Glomerular visceral epithelial cell (primary cell): Measurements from ENCODE around the gene RNF13.
A peak's percentile ranks its signal among the peaks of the same experiment; 100 is the strongest.

ENCODE experiments used
- DNase-seq: peaks from one replicate; pipeline ENCODE4 v3.0.0-alpha.2; 2016; ENCODE audit errors: extremely low spot score

The RNF13 gene

DNA sequence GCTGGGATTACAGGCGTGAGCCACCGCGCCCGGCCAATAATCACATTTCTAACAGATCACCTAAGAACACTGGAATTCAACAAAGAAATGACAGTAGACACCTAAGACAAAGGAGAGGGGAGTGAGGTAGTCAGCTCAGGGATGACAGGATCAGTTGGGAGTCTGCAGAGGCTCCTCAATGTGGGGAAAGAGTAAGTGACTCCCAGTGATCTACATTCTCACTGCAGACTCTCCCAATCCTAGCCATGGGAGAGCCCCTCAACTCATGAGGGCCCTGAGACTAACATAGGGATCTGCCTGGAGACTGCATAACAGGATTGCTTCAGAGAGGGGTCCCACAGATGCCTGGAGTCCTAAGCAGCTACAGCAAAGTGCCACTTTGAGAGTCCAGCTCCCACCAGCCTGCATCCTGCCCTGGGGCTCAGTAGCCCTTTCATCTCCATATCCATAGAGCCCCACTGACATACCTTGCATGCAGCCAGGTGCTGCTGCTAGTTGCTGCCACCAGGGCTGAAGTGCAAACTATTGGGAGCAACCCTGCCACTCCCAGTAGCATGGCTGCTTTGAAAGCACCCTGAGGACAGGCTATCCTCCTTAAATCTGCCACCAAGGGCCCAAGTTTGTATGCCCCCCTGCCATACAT is 179.5 kb downstream of the RNF13 start:
- DNase-seq = no peak

DNA sequence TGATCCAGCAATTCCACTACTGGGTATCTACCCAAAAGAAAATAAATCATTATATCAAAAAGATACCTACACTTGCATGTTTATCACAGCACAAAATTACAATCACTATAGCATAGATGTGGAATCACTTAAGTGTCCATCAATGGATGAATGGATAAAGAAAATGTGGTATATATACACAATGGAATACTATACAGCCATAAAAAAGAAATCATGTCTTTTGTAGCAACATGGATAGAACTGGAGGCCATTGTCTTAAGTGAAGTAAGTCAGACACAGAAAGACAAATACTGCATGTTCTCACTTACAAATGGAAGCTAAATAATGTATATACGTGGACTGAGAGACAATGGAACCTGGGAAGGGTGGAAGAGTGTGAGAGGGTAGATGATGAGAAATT is 185.9 kb downstream of the RNF13 start:
- DNase-seq = no peak

GRCh38 chr3:149999421-149999820 is 186.4 kb downstream of the RNF13 start:
- DNase-seq = no peak

DNA sequence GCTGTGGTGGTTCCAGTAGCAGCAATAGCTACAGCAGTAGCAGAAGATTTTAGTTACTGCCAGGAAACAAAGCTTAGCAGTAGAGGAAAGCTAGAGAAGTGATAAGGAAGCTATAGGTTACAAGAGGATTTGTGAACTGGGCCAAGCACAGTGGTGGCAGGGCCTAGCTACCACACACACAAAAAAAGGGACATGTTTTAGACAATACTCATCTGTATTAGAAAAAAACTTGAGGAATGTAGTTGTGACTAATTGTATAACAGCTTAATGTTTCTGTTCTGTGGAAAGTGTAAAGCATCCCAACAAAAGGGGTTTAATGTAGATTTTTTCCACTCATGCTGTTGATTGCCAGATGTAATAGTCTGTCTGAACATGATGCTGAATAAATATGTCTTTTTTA is 187.6 kb downstream of the RNF13 start:
- DNase-seq = no peak

- peak; percentile 11 for DNase-seq
These were observed 192.5 kb downstream of the RNF13 start for GRCh38 chr3:150005243-150006112.

GRCh38 chr3:150006794-150007193 is 193.8 kb downstream of the RNF13 start:
- DNase-seq = no peak
